HepG2 (cell line): ENCODE results near the gene SPAM1. TPM values are rescaled to one million over a fixed set of nuclear protein-coding genes. Genes with fewer than 3 reads are reported as not detected.

ENCODE experiments used
- ATAC-seq: fragments of 200-7000 bp; cut with Tn5 transposase; 3 replicates; pipeline ENCODE4 v1.9.1; 2020; ENCODE audit warnings: mild to moderate bottlenecking, moderate library complexity
- BruUV-seq: library from RNA; stranded (reverse); fragments of 400-500 nt; replicated peaks from 2 replicates; lab custom pipeline; 2021; lab: Mats Ljungman, UMichigan
- CTCF ChIA-PET: fragments of 300-600 bp; formaldehyde crosslinking; extraction: SDS; loops from one replicate; lab custom pipeline; 2021; ENCODE audit warnings: low total read pairs, inconsistent platforms, low intra/inter-chr PET ratio; lab: Yijun Ruan, JAX
- POLR2A ChIA-PET: fragments of 350-600 bp; sonication (Branson Sonifier 250); formaldehyde crosslinking; loops from one replicate; lab custom pipeline; 2020; ENCODE audit warnings: antibody characterized with exemption, inconsistent platforms; lab: Yijun Ruan, JAX
- DNase-seq: peaks from one replicate; pipeline ENCODE4 v3.0.0-alpha.2; 2015; ENCODE audit warnings: low spot score
- FAIRE-seq: peaks from 3 replicates; lab custom pipeline; 2011; peaks lifted over from hg19 to GRCh38; lab: Jason Lieb, UNC
- H2AFZ ChIP-seq: one replicate; pipeline ENCODE4 v1.6.1; 2011; ENCODE audit warnings: low read length, inconsistent platforms
- H3K27ac ChIP-seq: fragments of 300-600 bp; 3 replicates; pipeline ENCODE4 v1.8.0; 2011; ENCODE audit warnings: mixed run types, mild to moderate bottlenecking, mixed read lengths, low read length, inconsistent platforms; ENCODE audit not compliant: insufficient read depth; ENCODE audit errors: extremely low read length
- H3K27me3 ChIP-seq, 2 experiments: fragments of 200-600 bp in 1 of 2; 2 replicates in 1 of 2; 3 replicates in 1 of 2; pipeline versions ENCODE4 v1.6.0 to v1.8.0; 2011; ENCODE audit warnings: low read length in 2 of 2, mild to moderate bottlenecking in 2 of 2, moderate library complexity in 2 of 2, inconsistent platforms in 1 of 2; ENCODE audit not compliant: insufficient read depth in 2 of 2, control insufficient read depth in 1 of 2
- H3K36me3 ChIP-seq, 2 experiments: fragments of 200-600 bp in 1 of 2; replicated peaks in 1 of 2; 2 replicates in 1 of 2; 3 replicates in 1 of 2; pipeline versions ENCODE4 v1.5.1 to v1.8.0; 2011; ENCODE audit warnings: low read length in 2 of 2, inconsistent platforms in 1 of 2; ENCODE audit not compliant: insufficient read depth in 2 of 2, control insufficient read depth in 1 of 2
- H3K4me1 ChIP-seq: 2 replicates; pipeline ENCODE4 v1.5.1; 2012; ENCODE audit warnings: low read length, inconsistent platforms; ENCODE audit not compliant: insufficient read depth
- H3K4me2 ChIP-seq: 2 replicates; pipeline ENCODE4 v1.6.0; 2011; ENCODE audit warnings: low read depth, low read length, inconsistent platforms
- H3K4me3 ChIP-seq, 3 experiments: fragments of 200-600 bp in 1 of 3; sonication (generic), shearing (Covaris generic) in 1 of 3; replicated peaks in 1 of 3; 2 replicates each; pipeline ENCODE4 v1.5.1; 2011 to 2016; ENCODE audit warnings: low read length in 3 of 3, inconsistent platforms in 2 of 3, low read depth in 2 of 3, mild to moderate bottlenecking in 2 of 3, control low read depth in 1 of 3, mixed read lengths in 1 of 3; ENCODE audit not compliant: insufficient read depth in 1 of 3
- H3K79me2 ChIP-seq: one replicate; pipeline ENCODE4 v1.6.1; 2011; ENCODE audit warnings: low read length, inconsistent platforms; ENCODE audit not compliant: insufficient read depth
- H3K9ac ChIP-seq: 2 replicates; pipeline ENCODE4 v1.6.0; 2011; ENCODE audit warnings: mild to moderate bottlenecking, low read depth, low read length, inconsistent platforms; ENCODE audit not compliant: insufficient read depth
- H3K9me3 ChIP-seq: 2 replicates; pipeline ENCODE4 v1.5.1; 2012; ENCODE audit warnings: mild to moderate bottlenecking, low read length
- H4K20me1 ChIP-seq: 2 replicates; pipeline ENCODE4 v1.6.0; 2011; ENCODE audit warnings: inconsistent platforms, mild to moderate bottlenecking, low read length, moderate library complexity; ENCODE audit not compliant: insufficient read depth
- CCAR2 ChIP-seq: fragments of 200-400 bp; formaldehyde crosslinking; optimal IDR thresholded peaks from 2 replicates; pipeline ENCODE3; 2018; ENCODE audit warnings: low read depth, mild to moderate bottlenecking, low read length, moderate library complexity
- E2F1 ChIP-seq: sonication (generic); formaldehyde crosslinking; IDR thresholded peaks from 2 replicates; pipeline ENCODE4 v1.5.0; 2020; ENCODE audit warnings: missing genetic modification reagents
- KLF11 ChIP-seq: IDR thresholded peaks from 2 replicates; pipeline ENCODE4 v1.6.1; 2016; ENCODE audit warnings: missing compliant biosample characterization
- NFYC ChIP-seq: IDR thresholded peaks from 2 replicates; pipeline ENCODE4 v1.6.1; 2016; ENCODE audit warnings: missing genetic modification reagents, missing compliant biosample characterization
- PBX2 ChIP-seq: IDR thresholded peaks from 2 replicates; pipeline ENCODE4 v1.6.1; 2016; ENCODE audit warnings: control low read depth
- PHF5A ChIP-seq: IDR thresholded peaks from one replicate; pipeline ENCODE4 v1.6.1; 2018; ENCODE audit warnings: low read depth, missing genetic modification reagents; ENCODE audit not compliant: unreplicated experiment
- PLRG1 ChIP-seq: fragments of 450-650 bp; conservative IDR thresholded peaks from 2 replicates; pipeline ENCODE4 v1.6.1; 2016
- TCF7 ChIP-seq: sonication (generic); IDR thresholded peaks from 2 replicates; pipeline ENCODE4 v1.6.1; 2016; ENCODE audit warnings: antibody characterized with exemption, low read depth
- TFAP4 ChIP-seq: sonication (generic); IDR thresholded peaks from 2 replicates; pipeline ENCODE4 v1.6.1; 2016; ENCODE audit warnings: low read depth, borderline replicate concordance
- YEATS4 ChIP-seq: sonication (generic); formaldehyde crosslinking; IDR thresholded peaks from 2 replicates; pipeline ENCODE4 v1.4.0; 2020; ENCODE audit warnings: missing genetic modification reagents, borderline replicate concordance
- ZFP41 ChIP-seq: sonication (generic); formaldehyde crosslinking; IDR thresholded peaks from 2 replicates; pipeline ENCODE4 v1.4.0; 2020; ENCODE audit warnings: mild to moderate bottlenecking, missing genetic modification reagents, borderline replicate concordance
- ZMYM4 ChIP-seq: sonication (generic); formaldehyde crosslinking; IDR thresholded peaks from 2 replicates; pipeline ENCODE4 v1.8.1; 2023; ENCODE audit warnings: mild to moderate bottlenecking, missing genetic modification reagents
- ZNF256 ChIP-seq: sonication (generic); formaldehyde crosslinking; conservative IDR thresholded peaks from 2 replicates; pipeline ENCODE4 v1.4.0; 2020; ENCODE audit warnings: missing genetic modification reagents
- ZNF317 ChIP-seq: sonication (generic); formaldehyde crosslinking; IDR thresholded peaks from 2 replicates; pipeline ENCODE4 v1.5.0; 2020; ENCODE audit warnings: mild to moderate bottlenecking, missing genetic modification reagents
- ZNF335 ChIP-seq: sonication (generic); formaldehyde crosslinking; IDR thresholded peaks from 2 replicates; pipeline ENCODE4 v1.4.0; 2020; ENCODE audit warnings: missing genetic modification reagents
- ZNF367 ChIP-seq: sonication (generic); formaldehyde crosslinking; IDR thresholded peaks from 2 replicates; pipeline ENCODE4 v1.4.0; 2020; ENCODE audit warnings: missing genetic modification reagents, borderline replicate concordance
- ZNF850 ChIP-seq: sonication (generic); formaldehyde crosslinking; conservative IDR thresholded peaks from 2 replicates; pipeline ENCODE4 v1.9.0; 2021; ENCODE audit warnings: mild to moderate bottlenecking, missing genetic modification reagents
- in situ Hi-C: cut with HindIII; loops from 2 replicates; pipeline ENCODE4 v1.10.0; 2017; ENCODE audit warnings: low pct_unique_long_range_greater_than_20kb; ENCODE audit not compliant: extremely low pct_ligation_motif_present
- intact Hi-C: fragments of 100-400 bp; cut with micrococcal nuclease; formaldehyde crosslinking; loops from one replicate; pipeline ENCODE4 v1.10.0; 2022; ENCODE audit not compliant: unreplicated experiment
- polyA plus RNA-seq, 8 experiments: library from polyadenylated mRNA; depleted of rRNA in 3 of 8; stranded (reverse) in 7 of 8; unstranded in 1 of 8; fragments of >200 nt; fragmentation: Illumina TruSeq in 4 of 8; extraction: Trizol in 4 of 8; gene quantifications; 2 replicates each; pipeline versions ENCODE4 v1.2.1 to v1.2.3, GENCODE V29; 2011 to 2016; ENCODE audit warnings: low read depth in 4 of 8, missing spikeins in 1 of 8, mixed read lengths in 1 of 8; ENCODE audit not compliant: insufficient read depth in 1 of 8
- total RNA-seq, 5 experiments: library from RNA; depleted of rRNA; stranded (reverse); fragments of >200 nt; fragmentation: Illumina TruSeq; extraction: Trizol; gene quantifications; 2 replicates each; pipeline ENCODE4 v1.2.3, GENCODE V29; 2016; ENCODE audit warnings: low read depth in 1 of 5
- TF ChIP-seq, protein P1 (sequence below): sonication (generic); formaldehyde crosslinking; IDR thresholded peaks from 2 replicates; pipeline ENCODE4 v1.5.0; 2020; ENCODE audit warnings: mild to moderate bottlenecking, missing genetic modification reagents
- TF ChIP-seq, protein P2 (sequence below): sonication (generic); formaldehyde crosslinking; IDR thresholded peaks from 2 replicates; pipeline ENCODE4 v1.8.1; 2022; ENCODE audit warnings: mild to moderate bottlenecking, missing genetic modification reagents

Gene SPAM1
- total and polyA plus RNA-seq, 2 of the 13 experiments (the other 11 are each of a cell fraction or from before 2014, with no cell fraction given), result not detected

- ChIA-PET CTCF (no interaction called here), POLR2A (no interaction called here)
- no peak for ATAC-seq
- Histone ChIP-seq H2AFZ (no peak overlapping the region), H3K4me1 (no peaks in the 10 kb centered on the region), H4K20me1 (no peaks in the 10 kb centered on the region), H3K4me2 (no peak overlapping the region), H3K9ac (no peak overlapping the region), H3K9me3 (peaks cover 4% of the 10 kb centered on the region; the same call in 1 of the 2 replicates), H3K36me3 (no peaks in the 10 kb centered on the region), H3K27me3 (no peaks in the 10 kb centered on the region), H3K27ac (no peak overlapping the region), H3K79me2 (no peaks in the 10 kb centered on the region), H3K4me3 (no peak overlapping the region)
- TF ChIP-seq ZFP41 (CRISPR knock-in tag) (no peak), ZNF367 (CRISPR knock-in tag) (no peak), PBX2 (no peak), YEATS4 (no peak), KLF11 (CRISPR knock-in tag) (no peak), E2F1 (CRISPR knock-in tag) (no peak), TCF7 (no peak), CCAR2 (no peak), NFYC (CRISPR knock-in tag) (no peak), TFAP4 (no peak), ZMYM4 (CRISPR knock-in tag) (no peak), ZNF850 (CRISPR knock-in tag) (no peak), PHF5A (CRISPR knock-in tag) (no peak), ZNF256 (CRISPR knock-in tag) (no peak), ZNF317 (CRISPR knock-in tag) (no peak), ZNF335 (no peak), PLRG1 (no peak)
- TF ChIP-seq, protein P1, sequence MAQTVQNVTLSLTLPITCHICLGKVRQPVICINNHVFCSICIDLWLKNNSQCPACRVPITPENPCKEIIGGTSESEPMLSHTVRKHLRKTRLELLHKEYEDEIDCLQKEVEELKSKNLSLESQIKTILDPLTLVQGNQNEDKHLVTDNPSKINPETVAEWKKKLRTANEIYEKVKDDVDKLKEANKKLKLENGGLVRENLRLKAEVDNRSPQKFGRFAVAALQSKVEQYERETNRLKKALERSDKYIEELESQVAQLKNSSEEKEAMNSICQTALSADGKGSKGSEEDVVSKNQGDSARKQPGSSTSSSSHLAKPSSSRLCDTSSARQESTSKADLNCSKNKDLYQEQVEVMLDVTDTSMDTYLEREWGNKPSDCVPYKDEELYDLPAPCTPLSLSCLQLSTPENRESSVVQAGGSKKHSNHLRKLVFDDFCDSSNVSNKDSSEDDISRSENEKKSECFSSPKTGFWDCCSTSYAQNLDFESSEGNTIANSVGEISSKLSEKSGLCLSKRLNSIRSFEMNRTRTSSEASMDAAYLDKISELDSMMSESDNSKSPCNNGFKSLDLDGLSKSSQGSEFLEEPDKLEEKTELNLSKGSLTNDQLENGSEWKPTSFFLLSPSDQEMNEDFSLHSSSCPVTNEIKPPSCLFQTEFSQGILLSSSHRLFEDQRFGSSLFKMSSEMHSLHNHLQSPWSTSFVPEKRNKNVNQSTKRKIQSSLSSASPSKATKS, result no peak
- TF ChIP-seq, protein P2, sequence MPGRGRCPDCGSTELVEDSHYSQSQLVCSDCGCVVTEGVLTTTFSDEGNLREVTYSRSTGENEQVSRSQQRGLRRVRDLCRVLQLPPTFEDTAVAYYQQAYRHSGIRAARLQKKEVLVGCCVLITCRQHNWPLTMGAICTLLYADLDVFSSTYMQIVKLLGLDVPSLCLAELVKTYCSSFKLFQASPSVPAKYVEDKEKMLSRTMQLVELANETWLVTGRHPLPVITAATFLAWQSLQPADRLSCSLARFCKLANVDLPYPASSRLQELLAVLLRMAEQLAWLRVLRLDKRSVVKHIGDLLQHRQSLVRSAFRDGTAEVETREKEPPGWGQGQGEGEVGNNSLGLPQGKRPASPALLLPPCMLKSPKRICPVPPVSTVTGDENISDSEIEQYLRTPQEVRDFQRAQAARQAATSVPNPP (CRISPR knock-in tag), result no peak
- in situ Hi-C loops, result no loop called here
- DNase-seq, result no peak
- no peak for FAIRE-seq
- intact Hi-C loops, result no loop called here
- no TSS peak for BruUV-seq
These were observed 36.8 kb upstream of the SPAM1 start for GRCh38 chr7:123888192-123888591.
